GM23338 (cell line): ENCODE results near the gene KCNJ10.

Experiments used
- CREB1 ChIP-seq: fragments of 250-450 bp; sonication (Bioruptor Pico); IDR thresholded peaks from 2 replicates; pipeline ENCODE4 v1.5.0; 2020; ENCODE audit warnings: low read depth, mild to moderate bottlenecking, moderate library complexity
- EZH2 ChIP-seq: fragments of 200-600 bp; sonication (generic); IDR thresholded peaks from one replicate; pipeline ENCODE4 v1.8.0; 2017; ENCODE audit warnings: antibody characterized with exemption, mild to moderate bottlenecking, low read depth; ENCODE audit not compliant: unreplicated experiment
- EZH2phosphoT487 ChIP-seq: fragments of 200-600 bp; sonication (generic); IDR thresholded peaks from one replicate; pipeline ENCODE4 v1.8.1; 2018; ENCODE audit warnings: antibody characterized with exemption; ENCODE audit not compliant: unreplicated experiment
- NANOG ChIP-seq: IDR thresholded peaks from 2 replicates; pipeline ENCODE4 v1.6.1; 2016; ENCODE audit warnings: antibody characterized with exemption, borderline replicate concordance
- POLR2AphosphoS5 ChIP-seq: IDR thresholded peaks from 2 replicates; pipeline ENCODE4 v1.6.1; 2016; ENCODE audit warnings: antibody characterized with exemption, low read depth
- TF ChIP-seq, protein P1 (sequence below), 2 experiments: fragments of 200-600 bp in 1 of 2; sonication (generic) in 1 of 2; conservative IDR thresholded peaks; 2 replicates each; pipeline versions ENCODE4 v1.5.1 to v1.6.1; 2016 to 2017; ENCODE audit warnings: antibody characterized with exemption in 2 of 2, low read depth in 2 of 2, mild to moderate bottlenecking in 2 of 2, moderate library complexity in 1 of 2
- TF ChIP-seq, protein P2 (sequence below): IDR thresholded peaks from 2 replicates; pipeline ENCODE4 v1.6.1; 2016; ENCODE audit warnings: antibody characterized with exemption
- TF ChIP-seq, protein P3 (sequence below): IDR thresholded peaks from one replicate; pipeline ENCODE4 v1.6.1; 2018; ENCODE audit warnings: antibody characterized with exemption; ENCODE audit not compliant: unreplicated experiment

DNA sequence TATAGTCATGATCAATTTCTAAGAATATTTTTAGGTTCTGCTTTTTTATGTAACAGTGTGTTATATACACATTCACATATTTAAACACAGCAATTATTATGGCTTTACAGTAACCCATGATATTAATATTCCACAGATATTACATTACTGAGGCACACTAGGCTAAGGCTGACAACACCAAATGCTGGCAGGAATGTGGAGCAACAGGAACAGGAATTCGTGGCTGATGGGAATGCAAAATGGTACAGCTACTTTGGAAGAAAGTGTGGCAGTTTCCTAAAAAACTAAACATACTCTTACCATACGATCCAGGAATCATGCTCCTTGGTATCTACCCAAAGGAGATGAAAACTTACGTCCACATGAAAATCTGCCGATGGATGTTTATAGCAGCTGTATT lies 9.5 kb upstream of the KCNJ10 start:
- TF ChIP-seq, protein P1, sequence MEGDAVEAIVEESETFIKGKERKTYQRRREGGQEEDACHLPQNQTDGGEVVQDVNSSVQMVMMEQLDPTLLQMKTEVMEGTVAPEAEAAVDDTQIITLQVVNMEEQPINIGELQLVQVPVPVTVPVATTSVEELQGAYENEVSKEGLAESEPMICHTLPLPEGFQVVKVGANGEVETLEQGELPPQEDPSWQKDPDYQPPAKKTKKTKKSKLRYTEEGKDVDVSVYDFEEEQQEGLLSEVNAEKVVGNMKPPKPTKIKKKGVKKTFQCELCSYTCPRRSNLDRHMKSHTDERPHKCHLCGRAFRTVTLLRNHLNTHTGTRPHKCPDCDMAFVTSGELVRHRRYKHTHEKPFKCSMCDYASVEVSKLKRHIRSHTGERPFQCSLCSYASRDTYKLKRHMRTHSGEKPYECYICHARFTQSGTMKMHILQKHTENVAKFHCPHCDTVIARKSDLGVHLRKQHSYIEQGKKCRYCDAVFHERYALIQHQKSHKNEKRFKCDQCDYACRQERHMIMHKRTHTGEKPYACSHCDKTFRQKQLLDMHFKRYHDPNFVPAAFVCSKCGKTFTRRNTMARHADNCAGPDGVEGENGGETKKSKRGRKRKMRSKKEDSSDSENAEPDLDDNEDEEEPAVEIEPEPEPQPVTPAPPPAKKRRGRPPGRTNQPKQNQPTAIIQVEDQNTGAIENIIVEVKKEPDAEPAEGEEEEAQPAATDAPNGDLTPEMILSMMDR (conservative IDR thresholded peaks at IDR 0.05; ENCODE audit: low read depth in 2 of 2), result no peak
- no peak for TF ChIP-seq EZH2phosphoT487
- TF ChIP-seq, protein P2, sequence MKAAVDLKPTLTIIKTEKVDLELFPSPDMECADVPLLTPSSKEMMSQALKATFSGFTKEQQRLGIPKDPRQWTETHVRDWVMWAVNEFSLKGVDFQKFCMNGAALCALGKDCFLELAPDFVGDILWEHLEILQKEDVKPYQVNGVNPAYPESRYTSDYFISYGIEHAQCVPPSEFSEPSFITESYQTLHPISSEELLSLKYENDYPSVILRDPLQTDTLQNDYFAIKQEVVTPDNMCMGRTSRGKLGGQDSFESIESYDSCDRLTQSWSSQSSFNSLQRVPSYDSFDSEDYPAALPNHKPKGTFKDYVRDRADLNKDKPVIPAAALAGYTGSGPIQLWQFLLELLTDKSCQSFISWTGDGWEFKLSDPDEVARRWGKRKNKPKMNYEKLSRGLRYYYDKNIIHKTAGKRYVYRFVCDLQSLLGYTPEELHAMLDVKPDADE, result no peak
- TF ChIP-seq CREB1, result no peak
- no peak for TF ChIP-seq EZH2
- TF ChIP-seq, protein P3, sequence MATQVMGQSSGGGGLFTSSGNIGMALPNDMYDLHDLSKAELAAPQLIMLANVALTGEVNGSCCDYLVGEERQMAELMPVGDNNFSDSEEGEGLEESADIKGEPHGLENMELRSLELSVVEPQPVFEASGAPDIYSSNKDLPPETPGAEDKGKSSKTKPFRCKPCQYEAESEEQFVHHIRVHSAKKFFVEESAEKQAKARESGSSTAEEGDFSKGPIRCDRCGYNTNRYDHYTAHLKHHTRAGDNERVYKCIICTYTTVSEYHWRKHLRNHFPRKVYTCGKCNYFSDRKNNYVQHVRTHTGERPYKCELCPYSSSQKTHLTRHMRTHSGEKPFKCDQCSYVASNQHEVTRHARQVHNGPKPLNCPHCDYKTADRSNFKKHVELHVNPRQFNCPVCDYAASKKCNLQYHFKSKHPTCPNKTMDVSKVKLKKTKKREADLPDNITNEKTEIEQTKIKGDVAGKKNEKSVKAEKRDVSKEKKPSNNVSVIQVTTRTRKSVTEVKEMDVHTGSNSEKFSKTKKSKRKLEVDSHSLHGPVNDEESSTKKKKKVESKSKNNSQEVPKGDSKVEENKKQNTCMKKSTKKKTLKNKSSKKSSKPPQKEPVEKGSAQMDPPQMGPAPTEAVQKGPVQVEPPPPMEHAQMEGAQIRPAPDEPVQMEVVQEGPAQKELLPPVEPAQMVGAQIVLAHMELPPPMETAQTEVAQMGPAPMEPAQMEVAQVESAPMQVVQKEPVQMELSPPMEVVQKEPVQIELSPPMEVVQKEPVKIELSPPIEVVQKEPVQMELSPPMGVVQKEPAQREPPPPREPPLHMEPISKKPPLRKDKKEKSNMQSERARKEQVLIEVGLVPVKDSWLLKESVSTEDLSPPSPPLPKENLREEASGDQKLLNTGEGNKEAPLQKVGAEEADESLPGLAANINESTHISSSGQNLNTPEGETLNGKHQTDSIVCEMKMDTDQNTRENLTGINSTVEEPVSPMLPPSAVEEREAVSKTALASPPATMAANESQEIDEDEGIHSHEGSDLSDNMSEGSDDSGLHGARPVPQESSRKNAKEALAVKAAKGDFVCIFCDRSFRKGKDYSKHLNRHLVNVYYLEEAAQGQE, result no peak
- TF ChIP-seq POLR2AphosphoS5, result no peak
- TF ChIP-seq NANOG, result no peak
